ENCODE results near the gene RTN4R. TPM values are rescaled to one million over a fixed set of nuclear protein-coding genes. Genes with fewer than 3 reads are reported as not detected.

The RTN4R gene
- total and polyA plus RNA-seq, 2 of the 13 experiments (the other 11 are each of a cell fraction or from before 2014, with no cell fraction given): 0.22 to 0.77 TPM

GRCh38 chr22:20256027-20256426, 12.1 kb downstream of the RTN4R start:
- no TSS peak for BruUV-seq (replicated peaks)
- Histone ChIP-seq H3K4me3 (replicated peaks in 1 of 3; ENCODE audit: insufficient read depth in 1 of 3, low read depth in 2 of 3, low read length in 3 of 3) (no peak overlapping the region), H3K27me3 (ENCODE audit: control insufficient read depth in 1 of 2, insufficient read depth in 2 of 2, low read length in 2 of 2) (peaks cover 3 to 16% of the 10 kb centered on the region in 2 experiments; a peak in 4 of 5 replicates), H3K9ac (ENCODE audit: insufficient read depth, low read depth, low read length) (no peak overlapping the region), H3K4me1 (ENCODE audit: insufficient read depth, low read length) (no peaks in the 10 kb centered on the region), H3K9me3 (ENCODE audit: low read length) (no peaks in the 10 kb centered on the region), H2AFZ (ENCODE audit: low read length) (no peak overlapping the region), H3K79me2 (ENCODE audit: insufficient read depth, low read length) (no peaks in the 10 kb centered on the region), H3K4me2 (ENCODE audit: low read depth, low read length) (no peak overlapping the region), H4K20me1 (ENCODE audit: insufficient read depth, low read length) (peaks cover 6% of the 10 kb centered on the region; the same call in 1 of the 2 replicates), H3K27ac (ENCODE audit: extremely low read length, insufficient read depth, low read length) (no peak overlapping the region), H3K36me3 (replicated peaks in 1 of 2; ENCODE audit: control insufficient read depth in 1 of 2, insufficient read depth in 2 of 2, low read length in 2 of 2) (no peaks in the 10 kb centered on the region)
- in situ Hi-C loops (cut with HindIII; ENCODE audit: extremely low pct_ligation_motif_present, low pct_unique_long_range_greater_than_20kb): no loop called here
- CTCF ChIA-PET (ENCODE audit: low intra/inter-chr PET ratio, low total read pairs): no interaction called here
- POLR2A ChIA-PET: no interaction called here
- DNase-seq (ENCODE audit: low spot score): no peak
- 67% methylated on average over 9 of the region's 13 CpGs for WGBS (ENCODE audit: low lambda C conversion rate)
- ATAC-seq: no peak
- TF ChIP-seq RBAK (CRISPR knock-in tag; IDR thresholded peaks at IDR 0.05): no peak
- no peak for TF ChIP-seq RELA (CRISPR knock-in tag; IDR thresholded peaks at IDR 0.05)
- no peak for TF ChIP-seq ZNF530 (CRISPR knock-in tag; IDR thresholded peaks at IDR 0.05; ENCODE audit: low read depth)
- TF ChIP-seq NR0B2 (CRISPR knock-in tag; IDR thresholded peaks at IDR 0.05): no peak
- TF ChIP-seq U2AF1 (optimal IDR thresholded peaks at IDR 0.05; ENCODE audit: low read depth, low read length): no peak
- TF ChIP-seq ZNF784 (CRISPR knock-in tag; IDR thresholded peaks at IDR 0.05; ENCODE audit: borderline replicate concordance): no peak
- intact Hi-C loops (cut with micrococcal nuclease; ENCODE audit: unreplicated experiment): no loop called here
- FAIRE-seq: no peak

All from HepG2 (cell line).